Osteocyte (in vitro differentiated cells): ENCODE results near the gene PRAMEF12. TPM values are rescaled to one million over a fixed set of nuclear protein-coding genes. Genes with fewer than 3 reads are reported as not detected.
"Not testable (repeated sequence)": the region's sequence is repeated elsewhere in the genome, so short reads cannot be mapped to it uniquely, and the experiment has no call there.

Experiments
- DNase-seq: peaks from one replicate; pipeline ENCODE4 v3.0.0; 2021; ENCODE audit warnings: mixed read lengths; ENCODE audit not compliant: unreplicated experiment; ENCODE audit errors: extremely low spot score
- H3K27ac Mint-ChIP-seq: one replicate; pipeline ENCODE4 v1.8.0; 2021; ENCODE audit warnings: mild to moderate bottlenecking, mixed read lengths; ENCODE audit not compliant: unreplicated experiment
- H3K27me3 Mint-ChIP-seq: one replicate; pipeline ENCODE4 v1.8.0; 2021; ENCODE audit warnings: mixed read lengths; ENCODE audit not compliant: unreplicated experiment
- H3K36me3 Mint-ChIP-seq: one replicate; pipeline ENCODE4 v1.8.0; 2021; ENCODE audit warnings: mixed read lengths; ENCODE audit not compliant: unreplicated experiment
- H3K4me1 Mint-ChIP-seq: one replicate; pipeline ENCODE4 v1.8.0; 2021; ENCODE audit warnings: mixed read lengths; ENCODE audit not compliant: unreplicated experiment
- H3K4me3 Mint-ChIP-seq: one replicate; pipeline ENCODE4 v1.8.0; 2021; ENCODE audit warnings: mild to moderate bottlenecking, moderate library complexity, mixed read lengths; ENCODE audit not compliant: unreplicated experiment
- H3K9me3 Mint-ChIP-seq: one replicate; pipeline ENCODE4 v1.8.0; 2021; ENCODE audit warnings: mixed read lengths; ENCODE audit not compliant: unreplicated experiment
- total RNA-seq: library from RNA; stranded (reverse); gene quantifications from 2 replicates; pipeline ENCODE4 v1.2.1, GENCODE V29; 2021
- TF ChIP-seq, protein P1 (sequence below): fragments of 200-600 bp; sonication (generic); IDR thresholded peaks from 2 replicates; pipeline ENCODE4 v1.5.0; 2021; ENCODE audit warnings: antibody characterized with exemption, mild to moderate bottlenecking, moderate library complexity

Gene PRAMEF12
- total RNA-seq, 1 donor from 2014 or later: not detected

- DNase-seq: no peak
- Mint-ChIP-seq H3K27me3 (peaks cover 4% of the 10 kb centered on the region), H3K36me3 (no peaks in the 10 kb centered on the region), H3K4me3 (no peak overlapping the region), H3K9me3 (peaks cover 6% of the 10 kb centered on the region), H3K4me1 (no peaks in the 10 kb centered on the region), H3K27ac (no peak overlapping the region)
- TF ChIP-seq, protein P1, sequence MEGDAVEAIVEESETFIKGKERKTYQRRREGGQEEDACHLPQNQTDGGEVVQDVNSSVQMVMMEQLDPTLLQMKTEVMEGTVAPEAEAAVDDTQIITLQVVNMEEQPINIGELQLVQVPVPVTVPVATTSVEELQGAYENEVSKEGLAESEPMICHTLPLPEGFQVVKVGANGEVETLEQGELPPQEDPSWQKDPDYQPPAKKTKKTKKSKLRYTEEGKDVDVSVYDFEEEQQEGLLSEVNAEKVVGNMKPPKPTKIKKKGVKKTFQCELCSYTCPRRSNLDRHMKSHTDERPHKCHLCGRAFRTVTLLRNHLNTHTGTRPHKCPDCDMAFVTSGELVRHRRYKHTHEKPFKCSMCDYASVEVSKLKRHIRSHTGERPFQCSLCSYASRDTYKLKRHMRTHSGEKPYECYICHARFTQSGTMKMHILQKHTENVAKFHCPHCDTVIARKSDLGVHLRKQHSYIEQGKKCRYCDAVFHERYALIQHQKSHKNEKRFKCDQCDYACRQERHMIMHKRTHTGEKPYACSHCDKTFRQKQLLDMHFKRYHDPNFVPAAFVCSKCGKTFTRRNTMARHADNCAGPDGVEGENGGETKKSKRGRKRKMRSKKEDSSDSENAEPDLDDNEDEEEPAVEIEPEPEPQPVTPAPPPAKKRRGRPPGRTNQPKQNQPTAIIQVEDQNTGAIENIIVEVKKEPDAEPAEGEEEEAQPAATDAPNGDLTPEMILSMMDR: no peak
Observed at GRCh38 chr1:12798911-12799310, 25.4 kb downstream of the PRAMEF12 start.

DNA sequence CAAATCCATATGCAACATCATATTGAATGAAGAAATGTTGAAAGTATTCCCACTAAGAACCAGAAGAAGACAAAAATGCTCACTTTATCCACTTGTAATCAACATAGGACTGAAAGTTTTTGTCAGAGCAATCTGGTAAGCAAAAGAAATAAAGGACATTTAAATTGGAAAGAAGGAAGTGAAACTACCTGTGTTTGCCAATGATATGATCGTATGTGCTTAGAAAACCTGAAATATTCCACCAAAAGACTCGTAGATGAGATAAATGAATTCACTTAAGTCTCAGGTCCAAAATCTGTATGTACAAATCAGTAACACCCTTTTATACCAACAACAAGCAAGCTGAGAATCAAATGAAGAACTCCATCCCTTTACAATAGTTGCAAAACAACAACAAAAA lies 26.2 kb downstream of the PRAMEF12 start:
- Mint-ChIP-seq H3K9me3 (peaks cover 11% of the 10 kb centered on the region), H3K27me3 (peaks cover 4% of the 10 kb centered on the region), H3K27ac (no peak overlapping the region), H3K36me3 (no peaks in the 10 kb centered on the region), H3K4me3 (no peak overlapping the region), H3K4me1 (no peaks in the 10 kb centered on the region)
- no peak for DNase-seq
- TF ChIP-seq, protein P1: no peak

DNA sequence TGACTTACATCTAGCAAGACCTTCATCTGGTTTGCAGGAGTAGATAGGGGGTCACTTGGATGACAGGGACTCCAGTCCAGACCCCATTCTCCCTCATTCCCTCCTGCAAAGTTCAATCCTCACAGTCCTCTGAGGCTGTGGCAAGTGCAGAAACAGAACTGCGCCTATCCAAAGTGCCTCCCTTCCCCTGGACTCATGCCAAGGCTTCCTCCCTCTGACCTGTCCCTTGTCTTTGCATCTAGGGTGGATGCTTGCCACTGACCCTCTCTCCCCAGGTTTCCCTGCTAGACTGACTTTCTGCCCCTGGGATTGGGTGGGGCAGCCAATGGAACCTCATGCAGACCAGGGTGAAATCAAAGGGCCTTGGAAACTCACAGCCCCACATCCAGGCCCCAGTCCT lies 36.4 kb downstream of the PRAMEF12 start:
- no peak overlapping the region for H3K4me3 Mint-ChIP-seq
- TF ChIP-seq, protein P1: no peak
- H3K36me3 Mint-ChIP-seq: no peaks in the 10 kb centered on the region

DNA sequence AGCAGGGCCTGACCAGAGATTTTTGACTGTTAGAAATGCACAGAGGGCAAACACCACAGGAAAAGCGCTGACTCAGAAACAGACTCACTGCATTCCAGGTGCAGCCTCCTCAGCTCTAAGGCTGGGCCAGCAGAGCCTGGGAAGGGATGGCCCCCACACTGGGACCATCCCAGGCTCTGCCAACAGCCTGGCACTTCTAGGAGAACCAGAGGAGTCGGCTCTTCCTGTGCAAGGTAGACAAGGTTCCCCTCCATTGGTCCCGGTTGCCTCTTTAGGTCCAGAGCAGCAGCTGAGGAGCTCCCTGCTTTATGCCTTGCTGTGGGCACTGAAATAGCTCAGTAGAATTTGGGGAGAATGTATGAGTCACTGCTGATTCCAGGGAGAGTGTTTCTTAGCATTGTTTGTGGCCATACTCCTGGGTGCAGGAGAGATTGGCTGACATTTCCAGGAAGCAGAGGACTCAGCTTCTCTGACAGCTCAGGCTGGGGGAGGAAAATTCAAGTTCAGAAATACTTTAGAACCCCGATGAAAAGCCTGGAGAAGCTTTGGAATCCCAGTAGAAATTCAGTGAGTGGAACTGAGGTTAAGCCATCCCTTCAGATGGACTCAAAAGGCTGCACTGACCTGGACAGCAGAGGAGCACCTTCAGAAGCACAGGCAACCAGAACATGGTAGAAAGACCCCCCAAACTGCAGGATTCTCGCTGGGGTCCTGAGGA lies 37.3 kb downstream of the PRAMEF12 start:
- H3K9me3 Mint-ChIP-seq: peaks cover 6% of the 10 kb centered on the region
- no peak for DNase-seq
- H3K36me3 Mint-ChIP-seq: no peaks in the 10 kb centered on the region
- TF ChIP-seq, protein P1: no peak
- H3K4me1 Mint-ChIP-seq: no peaks in the 10 kb centered on the region
- H3K4me3 Mint-ChIP-seq: no peak overlapping the region
- H3K27me3 Mint-ChIP-seq: no peaks in the 10 kb centered on the region
- H3K27ac Mint-ChIP-seq: no peak overlapping the region

More for the DNA sequence above, 36.4 kb downstream of the PRAMEF12 start:
- Mint-ChIP-seq H3K4me1 (no peaks in the 10 kb centered on the region), H3K9me3 (peaks cover 11% of the 10 kb centered on the region), H3K27ac (no peak overlapping the region), H3K27me3 (no peaks in the 10 kb centered on the region)
- DNase-seq: no peak

- peaks cover 2% of the 10 kb centered on the region for H3K27me3 Mint-ChIP-seq
- TF ChIP-seq, protein P1: no peak
- no peak overlapping the region for H3K4me3 Mint-ChIP-seq
- no peak for DNase-seq
- no peak overlapping the region for H3K27ac Mint-ChIP-seq
- H3K36me3 Mint-ChIP-seq: no peaks in the 10 kb centered on the region
- H3K9me3 Mint-ChIP-seq: peaks cover 6% of the 10 kb centered on the region
- H3K4me1 Mint-ChIP-seq: no peaks in the 10 kb centered on the region
Observed at GRCh38 chr1:12811409-12811784, 37.9 kb downstream of the PRAMEF12 start.

- not testable (repeated sequence) for H3K36me3 Mint-ChIP-seq, H3K4me3 Mint-ChIP-seq, H3K4me1 Mint-ChIP-seq, DNase-seq, H3K9me3 Mint-ChIP-seq, H3K27me3 Mint-ChIP-seq, H3K27ac Mint-ChIP-seq
Observed at GRCh38 chr1:12819061-12819460, 45.5 kb downstream of the PRAMEF12 start.
